ENCODE results near the gene PROM1. TPM values are rescaled to one million over a fixed set of nuclear protein-coding genes. Genes with fewer than 3 reads are reported as not detected.

Gene PROM1
- total RNA-seq, 2 experiments from 2014 or later: not detected

GRCh38 chr4:16031546-16032395 is 52.1 kb downstream of the PROM1 start:
- POLR2A ChIA-PET: no interaction called here

GRCh38 chr4:16029886-16030285 is 53.9 kb downstream of the PROM1 start:
- Histone ChIP-seq H3K27ac (ENCODE audit: low read depth, low read length, poor library complexity, severe bottlenecking) (no peak overlapping the region), H4K20me1 (ENCODE audit: insufficient read depth, low read length) (no peaks in the 10 kb centered on the region), H3K9me3 (ENCODE audit: low read length) (no peaks in the 10 kb centered on the region), H3K36me3 (ENCODE audit: insufficient read depth, low read length) (no peaks in the 10 kb centered on the region), H3K79me2 (ENCODE audit: insufficient read depth, low read depth, low read length) (no peaks in the 10 kb centered on the region), H3K4me3 (ENCODE audit: low read depth, low read length, poor library complexity, severe bottlenecking) (no peak overlapping the region), H3K9me2 (ENCODE audit: insufficient read depth, low read length) (no peaks in the 10 kb centered on the region), H3K4me2 (ENCODE audit: low read length) (no peak overlapping the region), H3K4me1 (ENCODE audit: insufficient read depth, low read length, poor library complexity, severe bottlenecking) (no peaks in the 10 kb centered on the region), H2AFZ (ENCODE audit: low read length) (no peak overlapping the region)
- no peak for DNase-seq (ENCODE audit: low spot score)
- ChIA-PET POLR2A (interaction anchor here (0.7 to 1.0 kb wide), 2 partner anchors 261 to 413 kb away, joined by 3 to 4 read pairs; no protein-coding TSS in a partner anchor), CTCF (ENCODE audit: unreplicated experiment) (interaction anchor here (0.7 kb wide), 1 partner anchor 176 kb away, joined by 4 read pairs; no protein-coding TSS in a partner anchor)
- TF ChIP-seq EZH2phosphoT487 (IDR thresholded peaks at IDR 0.05; ENCODE audit: borderline replicate concordance, low read depth, low read length) (no peak), CTCF (conservative IDR thresholded peaks at IDR 0.05; ENCODE audit: low read length) (no peak)
- intact Hi-C loops (cut with micrococcal nuclease; ENCODE audit: unreplicated experiment): loop anchor here (5.0 kb wide), 1 partner anchor 412 kb away; no protein-coding TSS in a partner anchor
- BruUV-seq (replicated peaks): no TSS peak

More at GRCh38 chr4:16031546-16032395, 52.1 kb downstream of the PROM1 start:
- Histone ChIP-seq H3K9me2 (ENCODE audit: insufficient read depth, low read length) (no peaks in the 10 kb centered on the region), H3K4me2 (ENCODE audit: low read length) (no peak overlapping the region), H3K79me2 (ENCODE audit: insufficient read depth, low read depth, low read length) (no peaks in the 10 kb centered on the region), H4K20me1 (ENCODE audit: insufficient read depth, low read length) (no peaks in the 10 kb centered on the region), H3K9me3 (ENCODE audit: low read length) (no peaks in the 10 kb centered on the region), H2AFZ (ENCODE audit: low read length) (0 out of 2 replicates have a peak overlapping the region, but pooled peaks have one; percentile 34), H3K36me3 (ENCODE audit: insufficient read depth, low read length) (no peaks in the 10 kb centered on the region), H3K4me1 (ENCODE audit: insufficient read depth, low read length, poor library complexity, severe bottlenecking) (no peaks in the 10 kb centered on the region), H3K4me3 (ENCODE audit: low read depth, low read length, poor library complexity, severe bottlenecking) (no peak overlapping the region), H3K27ac (ENCODE audit: low read depth, low read length, poor library complexity, severe bottlenecking) (no peak overlapping the region)
- CTCF ChIA-PET (ENCODE audit: unreplicated experiment): interaction anchor here (0.6 kb wide), 1 partner anchor 13 kb away, joined by 3 read pairs; no protein-coding TSS in a partner anchor
- TF ChIP-seq EZH2phosphoT487 (IDR thresholded peaks at IDR 0.05; ENCODE audit: borderline replicate concordance, low read depth, low read length) (no peak), CTCF (conservative IDR thresholded peaks at IDR 0.05; ENCODE audit: low read length) (no peak)
- no TSS peak for BruUV-seq (replicated peaks)
- no peak for DNase-seq (ENCODE audit: low spot score)
- intact Hi-C loops (cut with micrococcal nuclease; ENCODE audit: unreplicated experiment): no loop called here

Data from OCI-LY7 (cell line).